ENCODE results near the gene A4GNT. TPM values are rescaled to one million over a fixed set of nuclear protein-coding genes. Genes with fewer than 3 reads are reported as not detected.

The A4GNT gene
- total and polyA plus RNA-seq, 2 of the 8 experiments (the other 6 are each of a cell fraction or from before 2014, with no cell fraction given) = not detected

DNA sequence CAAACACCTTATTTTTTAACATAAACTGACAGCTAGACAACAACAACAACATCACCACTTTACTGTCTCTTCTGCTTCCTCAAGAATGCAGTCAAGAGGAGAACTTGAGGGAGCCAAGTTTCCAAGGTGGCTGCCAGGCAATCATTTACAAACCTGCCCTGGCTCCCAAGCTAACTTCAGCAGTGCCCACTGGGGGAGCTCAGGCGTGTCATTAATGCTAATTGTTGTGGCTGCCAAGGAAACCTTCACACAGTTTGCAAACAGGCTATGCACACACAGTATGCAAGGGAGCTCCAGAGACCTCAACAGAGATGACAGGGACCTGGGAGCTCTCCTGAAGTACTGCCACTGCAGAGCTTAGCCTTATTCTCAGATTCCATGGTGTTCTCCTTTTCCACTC, 18.9 kb downstream of the A4GNT start:
- Histone ChIP-seq H2BK12ac (ENCODE audit: low read depth, low read length) (no peak overlapping the region), H3K56ac (replicated peaks; ENCODE audit: insufficient read length, low read depth, low read length) (no peak overlapping the region), H4K8ac (ENCODE audit: extremely low read depth, insufficient read depth, low read length) (no peak overlapping the region), H3K9me3 (ENCODE audit: insufficient read depth in 2 of 2, low read depth in 1 of 2, low read length in 1 of 2) (no peaks in the 10 kb centered on the region), H2BK120ac (replicated peaks; ENCODE audit: low read depth, low read length) (no peak overlapping the region), H3K36me3 (ENCODE audit: control insufficient read depth in 2 of 4, insufficient read depth in 4 of 4, low read length in 3 of 4) (no peaks in the 10 kb centered on the region), H3K4me3 (ENCODE audit: extremely low read depth in 1 of 4, insufficient read depth in 2 of 4, low read depth in 3 of 4, low read length in 4 of 4) (no peak overlapping the region), H3K79me2 (ENCODE audit: control insufficient read depth in 1 of 2, insufficient read depth in 2 of 2, low read length in 2 of 2) (peaks cover 0 to 8% of the 10 kb centered on the region in 2 experiments; a peak in 2 of 4 replicates), H3K27me3 (replicated peaks in 1 of 4; ENCODE audit: control insufficient read depth in 3 of 4, extremely low read depth in 1 of 4, insufficient read depth in 3 of 4, low read length in 3 of 4) (no peaks in the 10 kb centered on the region), H3K9ac (replicated peaks in 1 of 4; ENCODE audit: extremely low read depth in 1 of 4, low read depth in 3 of 4, low read length in 3 of 4) (no peak overlapping the region), H2BK20ac (ENCODE audit: low read length) (no peak overlapping the region), H3K14ac (ENCODE audit: insufficient read length) (no peak overlapping the region), H2BK5ac (ENCODE audit: low read depth, low read length) (no peak overlapping the region), H2AFZ (ENCODE audit: low read length) (no peak overlapping the region), H4K91ac (replicated peaks; ENCODE audit: insufficient read length, low read length) (no peak overlapping the region), H3K4me1 (replicated peaks in 1 of 4; ENCODE audit: control insufficient read depth in 3 of 4, insufficient read depth in 4 of 4, low read length in 3 of 4) (peaks cover 2 to 13% (median 8%) of the 10 kb centered on the region in 4 experiments; a peak in 6 of 7 replicates), H3K18ac (ENCODE audit: extremely low read depth, low read length) (no peak overlapping the region), H2BK15ac (ENCODE audit: low read length) (no peak overlapping the region), H3K27ac (ENCODE audit: low read depth, low read length) (no peak overlapping the region), H4K5ac (ENCODE audit: insufficient read length, low read depth, low read length) (no peak overlapping the region), H2AK5ac (ENCODE audit: low read depth, low read length) (no peak overlapping the region), H3K79me1 (ENCODE audit: low read depth, low read length) (peaks cover 2% of the 10 kb centered on the region; the same call in 1 of the 2 replicates), H4K20me1 (replicated peaks in 1 of 2; ENCODE audit: control insufficient read depth in 1 of 2, insufficient read depth in 2 of 2, low read length in 2 of 2) (peaks cover 0 to 3% of the 10 kb centered on the region in 2 experiments), H3K23ac (ENCODE audit: insufficient read length) (no peak overlapping the region), H3K4me2 (ENCODE audit: insufficient read depth in 1 of 2, low read depth in 2 of 2, low read length in 2 of 2) (no peak overlapping the region; a peak in 1 of 4 replicates), H3K4ac (replicated peaks; ENCODE audit: insufficient read length, low read depth, low read length) (no peak overlapping the region), H3K23me2 (ENCODE audit: low read depth, low read length) (peaks cover 10% of the 10 kb centered on the region)
- CTCF ChIA-PET (ENCODE audit: partially characterized antibody) = interaction anchor here (0.5 to 3.9 kb wide), 9 partner anchors 11 to 78 kb away, joined by 3 to 27 read pairs (median 5); no protein-coding TSS in a partner anchor
- no peak for DNase-seq (ENCODE audit: low read depth in 1 of 2, low spot score in 2 of 2)
- no peak for FAIRE-seq
- 60% methylated on average over 1 of the region's 1 CpG; no CpG with 5 or more reads in 1 of the 2 experiments for WGBS, 2 experiments (ENCODE audit: extremely low coverage in 1 of 2, insufficient coverage in 1 of 2, insufficient read length in 1 of 2, insufficient replicate concordance in 2 of 2, low coverage in 1 of 2, low lambda C conversion rate in 2 of 2, missing lambda C conversion rate in 1 of 2)
- POLR2A ChIA-PET (ENCODE audit: partially characterized antibody) = interaction anchor here (0.8 to 1.5 kb wide), 3 partner anchors 44 to 74 kb away, joined by 3 read pairs; partner anchors contain the start of genes ARMC8 and DBR1
- TF ChIP-seq BRCA1 (IDR thresholded peaks at IDR 0.05; ENCODE audit: low read depth, low read length) (no peak), JUND (IDR thresholded peaks at IDR 0.05; ENCODE audit: low read length) (no peak), TAF7 (optimal IDR thresholded peaks at IDR 0.05; ENCODE audit: borderline replicate concordance, low read depth, low read length) (no peak), CEBPB (IDR thresholded peaks at IDR 0.05; ENCODE audit: low read depth, low read length) (no peak), TCF12 (IDR thresholded peaks at IDR 0.05; ENCODE audit: low read depth, low read length) (no peak)

Measured in H1 (cell line).